Upper lobe of left lung (tissue), 4 donors: Measurements from ENCODE around the gene RAB36.

Experiments used
- CTCF ChIP-seq, 6 experiments: fragments of 450-650 bp in 4 of 6; fragments of 200-600 bp in 2 of 6; sonication (generic) in 2 of 6; IDR thresholded peaks; one replicate each; pipeline ENCODE4 v1.5.1; 2016 to 2019; ENCODE audit warnings: antibody characterized with exemption in 6 of 6
- EP300 ChIP-seq, 4 donors: sonication (generic); formaldehyde crosslinking; IDR thresholded peaks; one replicate each; pipeline ENCODE4 v1.5.1; 2017; ENCODE audit warnings: antibody characterized with exemption in 4 of 4, control low read depth in 2 of 4
- POLR2A ChIP-seq, 4 donors: fragments of 450-650 bp; IDR thresholded peaks; one replicate each; pipeline ENCODE4 v1.5.1; 2016 to 2017; ENCODE audit warnings: antibody characterized with exemption in 4 of 4, mild to moderate bottlenecking in 2 of 4
- POLR2AphosphoS5 ChIP-seq, 2 donors: sonication (generic); formaldehyde crosslinking; IDR thresholded peaks; one replicate each; pipeline ENCODE4 v1.5.1; 2017; ENCODE audit warnings: antibody characterized with exemption in 2 of 2

- no peak for TF ChIP-seq CTCF (IDR thresholded peaks at IDR 0.05)
- TF ChIP-seq POLR2A (IDR thresholded peaks at IDR 0.05) = no peak
- TF ChIP-seq EP300 (IDR thresholded peaks at IDR 0.05) = no peak
- TF ChIP-seq POLR2AphosphoS5 (IDR thresholded peaks at IDR 0.05) = no peak
These were observed 9.2 kb downstream of the RAB36 start for GRCh38 chr22:23154461-23154860.
